Heart right ventricle (tissue), 16 donors: Measurements from ENCODE around the gene MTX1. TPM values are rescaled to one million over a fixed set of nuclear protein-coding genes. Genes with fewer than 3 reads are reported as not detected.
A peak's percentile ranks its signal among the peaks of the same experiment; 100 is the strongest.
"Not testable (repeated sequence)": the region's sequence is repeated elsewhere in the genome, so short reads cannot be mapped to it uniquely, and the experiment has no call there.

Experiments used
- ATAC-seq, 8 donors: fragments of 200-7000 bp; cut with Tn5 transposase; one replicate each; pipeline ENCODE4 v1.9.1; 2020; ENCODE audit warnings: mild to moderate bottlenecking in 8 of 8, moderate library complexity in 8 of 8, moderate number of reproducible peaks in 1 of 8
- DNase-seq, 2 donors: peaks; one replicate each; pipeline ENCODE4 v3.0.0-alpha.2; 2020
- H3K27ac ChIP-seq, 10 donors: fragments of 200-600 bp; sonication (generic) in 2 of 10; one replicate each; pipeline versions ENCODE4 v1.5.0 to v1.8.0; 2020 to 2022; ENCODE audit warnings: mild to moderate bottlenecking in 3 of 10
- H3K27me3 ChIP-seq, 7 donors: fragments of 200-600 bp; one replicate each; pipeline ENCODE4 v1.8.0; 2021 to 2022; ENCODE audit warnings: mild to moderate bottlenecking in 2 of 7
- H3K36me3 ChIP-seq, 9 donors: fragments of 200-600 bp; sonication (generic) in 1 of 9; one replicate each; pipeline versions ENCODE4 v1.5.0 to v1.8.0; 2020 to 2022; ENCODE audit warnings: mild to moderate bottlenecking in 2 of 9
- H3K4me1 ChIP-seq, 9 donors: fragments of 200-600 bp; sonication (generic) in 1 of 9; one replicate each; pipeline versions ENCODE4 v1.5.0 to v1.8.0; 2020 to 2022; ENCODE audit warnings: mild to moderate bottlenecking in 4 of 9
- H3K4me3 ChIP-seq, 10 donors: fragments of 200-600 bp; sonication (generic) in 2 of 10; one replicate each; pipeline versions ENCODE4 v1.5.0 to v1.8.0; 2020 to 2022; ENCODE audit warnings: mild to moderate bottlenecking in 7 of 10, moderate library complexity in 2 of 10
- H3K9me3 ChIP-seq, 11 donors: fragments of 200-600 bp in 10 of 11; sonication (generic) in 2 of 11; one replicate each; pipeline versions ENCODE4 v1.5.0 to v1.8.0; 2013 to 2022; ENCODE audit warnings: mild to moderate bottlenecking in 2 of 11, control low read depth in 1 of 11, moderate library complexity in 1 of 11
- WGBS, 2 donors: extraction: QIAGEN DNeasy Blood & Tissue Kit; methylation state at CpG; one replicate each; pipeline ENCODE4 v1.1.7; 2013; ENCODE audit warnings: inconsistent platforms in 1 of 2; 5-methylcytosine and 5-hydroxymethylcytosine counted together
- intact Hi-C, 10 donors: fragments of 100-400 bp; cut with DNase I; formaldehyde crosslinking; loops; one replicate each; pipeline versions ENCODE4 v1.11.1 to v1.14.2; 2022
- polyA plus RNA-seq, 2 donors: library from polyadenylated mRNA; stranded (reverse); fragments of 200-250 nt; gene quantifications; one replicate each; pipeline ENCODE4 v1.2.3, GENCODE V29; 2013
- total RNA-seq, 10 donors: library from RNA; stranded (reverse); fragmentation: NEBNext Ultra II Directional in 3 of 10; extraction: Animal tissue kit (Norgen Biotek cat#: 25700) in 3 of 10; gene quantifications; one replicate each; pipeline versions ENCODE4 v1.2.1 to v1.2.4, GENCODE V29; 2021 to 2023
- TF ChIP-seq, protein P1 (sequence below), 9 donors: fragments of 200-600 bp; sonication (generic) in 2 of 9; IDR thresholded peaks; one replicate each; pipeline versions ENCODE4 v1.5.0 to v1.8.0; 2021 to 2022; ENCODE audit warnings: antibody characterized with exemption in 9 of 9, mild to moderate bottlenecking in 5 of 9, moderate library complexity in 1 of 9
- donor health status: Arrhythmogenic right ventricular cardiomyopathy.
- donor health status: ischemic (EF 13 %, LVEDD 7.1; RV severe dilation, severe dysfunction).
- donor health status: healthy with polysubstance abuse.
- donor health status: DM: no; HTN: yes; CAD: no.
- donor health status: DM: no; HTN: no; CAD: no.
- donor health status: ischemic (EF 25% LVEDD 6.9; RV normal size, moderate dysfunction).
- donor health status: ischemic (EF 25% LVEDD 5.7; RV mildly dilated, moderate dysfunction).
- donor health status: healthy.
- donor health status: DM: yes; HTN: yes; CAD: no.
- donor health status: Ischemic cardiomyopathy.
- donor health status: ischemic (EF 35%, LVEDD 5.7; RV mildly dilated, moderate dysfunction).
- donor health status: nonischemic (EF 11% LVEDD 7.7; RV severe dilation, severe dysfunction).
- donor health status: DM: yes; HTN: yes; CAD: no.
- donor health status: PGD.
- donor health status: ischemic (EF 29% LVEDD 5.4; RV normal size, mild dysfunction).
- donor health status: nonischemic (EF 23%, LVEDD 6.1; RV moderate dilation, normal function).

The MTX1 gene
- total and polyA plus RNA-seq, 12 donors = 13.1 to 49.7 (median 18.0) TPM

- Histone ChIP-seq H3K9me3 (no peaks in the 10 kb centered on the region), H3K27ac (peak overlapping the region in 1 of 10 donors; percentile 48), H3K4me1 (peaks cover 0 to 60% (median 3%) of the 10 kb centered on the region in 9 donors), H3K36me3 (peaks cover 0 to 11% (median 0%) of the 10 kb centered on the region in 9 donors), H3K27me3 (no peaks in the 10 kb centered on the region), H3K4me3 (peak overlapping the region in 1 of 10 donors; percentile 30)
- no peak for DNase-seq
- TF ChIP-seq, protein P1, sequence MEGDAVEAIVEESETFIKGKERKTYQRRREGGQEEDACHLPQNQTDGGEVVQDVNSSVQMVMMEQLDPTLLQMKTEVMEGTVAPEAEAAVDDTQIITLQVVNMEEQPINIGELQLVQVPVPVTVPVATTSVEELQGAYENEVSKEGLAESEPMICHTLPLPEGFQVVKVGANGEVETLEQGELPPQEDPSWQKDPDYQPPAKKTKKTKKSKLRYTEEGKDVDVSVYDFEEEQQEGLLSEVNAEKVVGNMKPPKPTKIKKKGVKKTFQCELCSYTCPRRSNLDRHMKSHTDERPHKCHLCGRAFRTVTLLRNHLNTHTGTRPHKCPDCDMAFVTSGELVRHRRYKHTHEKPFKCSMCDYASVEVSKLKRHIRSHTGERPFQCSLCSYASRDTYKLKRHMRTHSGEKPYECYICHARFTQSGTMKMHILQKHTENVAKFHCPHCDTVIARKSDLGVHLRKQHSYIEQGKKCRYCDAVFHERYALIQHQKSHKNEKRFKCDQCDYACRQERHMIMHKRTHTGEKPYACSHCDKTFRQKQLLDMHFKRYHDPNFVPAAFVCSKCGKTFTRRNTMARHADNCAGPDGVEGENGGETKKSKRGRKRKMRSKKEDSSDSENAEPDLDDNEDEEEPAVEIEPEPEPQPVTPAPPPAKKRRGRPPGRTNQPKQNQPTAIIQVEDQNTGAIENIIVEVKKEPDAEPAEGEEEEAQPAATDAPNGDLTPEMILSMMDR (IDR thresholded peaks at IDR 0.05) = no peak
- 9 to 38% methylated on average over 1 of the region's 1 CpG for WGBS, 2 donors
- ATAC-seq = peak in 4 of 8 donors; percentile 17 to 34 (median 27)
- intact Hi-C loops = loop anchor here in 2 of 10 donors (5.0 to 10.0 kb wide), 2 partner anchors 42 to 45 kb away; partner anchors contain the start of genes KRTCAP2 (in 1 of the 2) and TRIM46 (in 1 of the 2)
These were observed 11.1 kb downstream of the MTX1 start for GRCh38 chr1:155219592-155220031.

- peak overlapping the region in 1 of 10 donors; percentile 48 for H3K27ac ChIP-seq
- intact Hi-C loops = loop anchor here in 2 of 10 donors (5.0 to 10.0 kb wide), 2 partner anchors 43 to 46 kb away; partner anchors contain the start of genes KRTCAP2 (in 1 of the 2) and TRIM46 (in 1 of the 2)
- not testable (repeated sequence) for H3K4me3 ChIP-seq, H3K27me3 ChIP-seq, ATAC-seq, H3K36me3 ChIP-seq, DNase-seq, H3K9me3 ChIP-seq
- peaks cover 0 to 62% (median 3%) of the 10 kb centered on the region in 9 donors for H3K4me1 ChIP-seq
- 87 to 94% methylated on average over 10 of the region's 10 CpGs for WGBS, 2 donors
These were observed 11.9 kb downstream of the MTX1 start for GRCh38 chr1:155220211-155220965.

GRCh38 chr1:155223047-155223446 is 14.6 kb downstream of the MTX1 start:
- DNase-seq = no peak
- Histone ChIP-seq H3K36me3 (no peaks in the 10 kb centered on the region), H3K9me3 (no peaks in the 10 kb centered on the region), H3K27me3 (no peaks in the 10 kb centered on the region), H3K27ac (peak overlapping the region in 1 of 10 donors; percentile 5), H3K4me1 (peaks cover 2 to 83% (median 18%) of the 10 kb centered on the region in 9 donors), H3K4me3 (no peak overlapping the region)
- ATAC-seq = no peak
- 81 to 86% methylated on average over 7 of the region's 7 CpGs for WGBS, 2 donors
- TF ChIP-seq, protein P1 (IDR thresholded peaks at IDR 0.05) = no peak
- intact Hi-C loops = loop anchor here in 2 of 10 donors (5.0 to 10.0 kb wide), 2 partner anchors 46 to 48 kb away; partner anchors contain the start of genes KRTCAP2 (in 1 of the 2) and TRIM46 (in 1 of the 2)

- intact Hi-C loops = loop anchor here in 2 of 10 donors (5.0 to 10.0 kb wide), 2 partner anchors 48 to 51 kb away; partner anchors contain the start of genes KRTCAP2 (in 1 of the 2) and TRIM46 (in 1 of the 2)
- not testable (repeated sequence) for H3K4me3 ChIP-seq, H3K36me3 ChIP-seq, H3K9me3 ChIP-seq, DNase-seq, H3K27me3 ChIP-seq, ATAC-seq
- H3K27ac ChIP-seq = peak overlapping the region in 2 of 10 donors; percentile 88 to 89
- peaks cover 6 to 68% (median 17%) of the 10 kb centered on the region in 9 donors for H3K4me1 ChIP-seq
- WGBS, 2 donors = 96% methylated on average over 8 of the region's 8 CpGs
These were observed 16.9 kb downstream of the MTX1 start for GRCh38 chr1:155225404-155225759.

DNA sequence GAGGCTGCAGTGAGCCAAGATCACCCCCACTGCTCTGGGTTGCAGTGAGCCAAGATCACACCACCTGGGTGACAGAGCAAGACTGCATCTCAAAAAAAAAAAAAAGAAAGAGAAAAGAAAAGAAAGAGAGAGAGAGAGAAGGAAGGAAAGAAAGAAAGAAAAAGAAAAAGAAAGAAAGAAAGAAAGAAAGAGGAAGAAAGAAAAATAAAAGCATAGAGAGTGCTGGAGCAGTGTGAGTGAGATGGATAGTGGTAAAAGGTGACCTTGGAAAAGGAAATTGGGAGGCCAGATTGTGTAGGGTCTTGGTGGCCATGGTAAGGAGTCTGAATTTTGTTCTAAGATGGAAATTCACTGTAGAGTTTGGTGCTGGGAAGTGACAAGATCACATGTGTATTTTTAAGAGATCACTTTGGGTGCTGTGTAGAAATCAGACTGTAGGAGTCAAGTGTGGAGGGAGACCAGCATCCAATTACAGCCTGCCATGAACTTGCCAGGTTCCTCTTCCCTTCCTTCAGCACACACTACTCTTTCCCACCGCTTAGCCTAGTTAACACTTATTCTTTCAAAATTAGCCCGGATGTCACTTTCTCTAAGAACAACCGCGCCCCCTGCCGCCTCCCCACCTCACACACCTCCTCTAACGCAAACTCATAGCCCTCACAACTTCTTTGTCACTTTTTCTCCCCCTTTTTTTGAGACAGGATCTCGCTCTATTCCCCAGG is 17.9 kb downstream of the MTX1 start:
- peak; percentile 69 to 77 for DNase-seq
- ATAC-seq = peak; percentile 27 to 72 (median 59)
- Histone ChIP-seq H3K4me1 (peaks cover 6 to 60% (median 17%) of the 10 kb centered on the region in 9 donors), H3K9me3 (no peaks in the 10 kb centered on the region), H3K36me3 (no peaks in the 10 kb centered on the region), H3K27me3 (no peaks in the 10 kb centered on the region), H3K4me3 (peak overlapping the region; percentile 32 to 73 (median 62)), H3K27ac (peak overlapping the region in 9 of 10 donors; percentile 70 to 91 (median 88))
- TF ChIP-seq, protein P1 (IDR thresholded peaks at IDR 0.05) = peak; percentile 8 to 78 (median 62)
- intact Hi-C loops = loop anchor here in 5 of 10 donors (1.0 to 10.0 kb wide), 5 partner anchors 18 to 52 kb away; partner anchors contain the start of genes KRTCAP2 (in 1 of the 5), MTX1 (in 1 of the 5) and TRIM46 (in 1 of the 5)
- 2% methylated on average over 7 of the region's 7 CpGs for WGBS, 2 donors
